Measurements from ENCODE around the gene GOLGA6L25.
"Not testable (repeated sequence)": the region's sequence is repeated elsewhere in the genome, so short reads cannot be mapped to it uniquely, and the experiment has no call there.

Gene GOLGA6L25, protein sequence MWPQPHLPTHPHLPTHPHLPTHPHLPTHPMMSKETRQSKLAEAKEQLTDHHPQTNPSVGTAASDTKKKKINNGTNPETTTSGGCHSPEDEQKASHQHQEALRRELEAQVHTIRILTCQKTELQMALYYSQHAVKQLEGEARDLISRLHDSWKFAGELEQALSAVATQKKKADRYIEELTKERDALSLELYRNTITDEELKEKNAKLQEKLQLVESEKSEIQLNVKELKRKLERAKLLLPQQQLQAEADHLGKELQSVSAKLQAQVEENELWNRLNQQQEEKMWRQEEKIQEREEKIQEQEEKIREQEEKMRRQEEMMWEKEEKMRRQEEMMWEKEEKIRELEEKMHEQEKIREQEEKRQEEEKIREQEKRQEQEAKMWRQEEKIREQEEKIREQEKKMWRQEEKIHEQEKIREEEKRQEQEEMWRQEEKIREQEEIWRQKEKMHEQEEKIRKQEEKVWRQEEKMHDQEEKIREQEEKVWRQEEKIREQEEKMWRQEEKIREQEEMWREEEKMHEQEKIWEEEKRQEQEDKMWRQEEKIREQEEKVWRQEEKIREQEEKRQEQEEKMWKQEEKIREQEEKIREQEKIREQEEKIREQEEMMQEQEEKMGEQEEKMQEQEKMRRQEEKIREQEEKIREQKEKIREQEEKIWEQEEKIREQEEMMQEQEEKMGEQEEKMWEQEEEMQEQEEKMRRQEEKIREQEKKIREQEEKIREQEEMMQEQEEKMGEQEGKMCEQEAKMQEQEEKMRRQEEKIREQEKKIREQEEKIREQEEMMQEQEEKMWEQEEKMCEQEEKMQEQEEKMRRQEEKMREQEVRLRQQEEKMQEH

DNA sequence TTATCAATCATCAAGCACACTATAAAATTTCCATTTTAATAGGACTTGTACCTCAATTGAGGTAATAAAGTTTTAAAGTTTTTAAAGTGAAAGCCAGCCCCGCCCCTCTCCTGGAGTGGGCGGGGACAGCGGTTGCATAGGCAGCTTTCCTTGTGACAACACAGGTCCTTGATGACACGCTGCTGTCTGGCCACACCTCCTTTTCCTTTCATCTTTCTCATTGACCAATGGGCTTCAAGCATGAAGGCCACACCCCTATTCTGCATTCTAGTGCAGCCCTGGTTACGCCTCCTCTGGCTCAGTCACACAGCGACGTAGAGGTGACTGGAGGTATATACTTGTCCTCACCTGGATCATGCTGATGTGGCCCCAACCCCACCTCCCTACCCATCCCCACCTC, at the start of gene GOLGA6L25:
GOLGA6L25 (plus strand) TSS at position 301 of the 400 bp plus-strand sequence; CDS start at position 362, 61 bp downstream.
- not testable (repeated sequence) for DNase-seq (ENCODE audit: low read depth in 4 of 4, low spot score in 1 of 4)

DNA sequence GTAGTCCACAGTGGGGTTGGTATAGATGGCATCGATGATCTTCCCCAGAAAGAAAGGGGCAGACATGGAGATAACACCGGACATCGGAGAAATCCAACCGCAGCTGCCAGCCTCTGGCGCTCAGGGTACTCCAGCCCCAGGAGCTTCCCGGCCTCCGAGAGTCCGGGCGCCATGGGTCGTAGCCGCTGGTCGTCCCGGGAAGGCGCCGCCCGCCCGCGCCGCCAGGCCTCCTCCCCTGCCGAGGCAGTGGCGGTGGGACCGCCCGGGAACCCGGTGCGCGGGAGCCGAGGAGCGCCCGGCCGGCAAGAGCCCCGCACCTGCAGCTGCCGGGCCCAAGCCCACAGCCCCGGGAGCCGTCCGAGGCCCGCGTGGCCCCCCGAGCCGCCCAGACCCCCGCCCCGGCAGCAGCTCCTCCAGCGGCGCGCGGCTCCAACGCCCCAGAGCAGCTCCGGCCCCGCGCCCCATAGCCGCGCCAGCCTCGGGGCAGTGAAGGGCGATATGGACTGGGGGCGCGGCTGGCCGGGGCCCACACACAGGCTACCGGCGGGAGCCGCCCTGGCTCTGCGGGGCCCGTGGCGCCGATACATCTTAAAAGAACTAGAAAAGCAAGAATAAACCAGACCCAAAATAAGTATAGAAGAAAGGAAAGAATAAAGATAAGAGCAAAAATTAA, 45.0 kb upstream of the GOLGA6L25 start:
- not testable (repeated sequence) for DNase-seq (ENCODE audit: low read depth in 4 of 4, low spot score in 1 of 4)

DNA sequence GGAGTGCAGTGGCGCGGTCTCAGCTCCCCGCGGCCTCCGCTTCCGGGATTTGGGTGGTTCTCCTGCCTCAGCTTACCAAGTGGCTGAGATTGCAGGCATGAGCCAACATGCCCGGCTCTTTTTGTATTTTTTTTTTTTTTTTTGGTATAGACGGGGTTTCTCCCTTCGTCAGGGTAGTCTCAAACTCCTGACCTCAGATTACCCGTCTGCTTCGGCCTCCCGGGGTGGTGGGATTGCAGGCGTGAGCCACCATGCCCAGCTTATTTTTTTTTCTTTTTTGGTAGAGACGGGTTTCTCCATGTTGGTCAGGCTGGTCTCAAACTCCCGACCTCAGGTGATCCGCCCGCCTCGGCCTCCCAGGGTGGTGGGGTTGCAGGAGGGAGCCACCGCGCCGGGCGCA, 39.2 kb upstream of the GOLGA6L25 start:
- not testable (repeated sequence) for DNase-seq (ENCODE audit: low read depth in 4 of 4, low spot score in 1 of 4)

DNA sequence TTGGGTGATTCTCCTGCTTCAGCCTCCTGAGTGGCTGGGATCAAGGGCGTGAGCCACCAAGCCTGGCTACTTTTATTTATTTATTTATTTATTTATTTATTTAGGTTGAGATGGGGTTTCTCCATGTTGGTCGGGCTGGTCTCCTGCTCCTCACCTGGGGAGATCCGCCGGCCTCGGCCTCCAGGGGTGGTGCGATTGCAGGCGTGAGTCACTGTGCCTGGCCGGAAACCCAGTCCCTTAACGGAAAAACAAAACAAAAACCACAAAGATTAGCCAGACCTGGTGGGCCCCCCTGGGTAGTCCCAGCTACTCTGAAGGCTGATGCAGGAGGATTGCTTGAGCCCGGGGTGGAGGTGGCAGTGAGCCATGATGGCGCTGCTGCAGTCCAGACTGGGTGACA, 38.2 kb upstream of the GOLGA6L25 start:
- not testable (repeated sequence) for DNase-seq (ENCODE audit: low read depth in 4 of 4, low spot score in 1 of 4)

DNA sequence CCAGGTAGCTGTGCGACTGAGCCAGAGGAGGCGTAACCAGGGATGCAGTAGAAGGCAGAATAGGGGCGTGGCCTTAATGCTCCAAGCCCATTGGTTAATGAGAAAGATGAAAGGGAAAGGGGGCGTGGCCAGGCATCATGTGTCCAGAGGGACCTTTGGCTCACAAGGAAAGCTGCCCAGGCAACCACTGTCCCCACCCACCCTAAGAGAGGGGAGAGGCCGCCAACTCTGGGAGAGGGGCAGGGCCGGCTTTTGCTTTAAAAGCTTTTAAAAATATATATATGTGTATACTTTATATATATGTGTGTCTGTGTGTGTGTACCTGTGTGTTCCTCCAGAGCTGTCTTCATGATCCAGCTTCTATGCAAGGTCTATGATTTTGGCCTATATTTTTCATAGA, 20.4 kb upstream of the GOLGA6L25 start, which contains the start of gene GOLGA8G:
GOLGA8G (minus strand) TSS at position 18 of the 400 bp plus-strand sequence. CDS start 62 bp downstream, outside the sequence.
- DNase-seq (ENCODE audit: low read depth in 4 of 4, low spot score in 1 of 4): not testable (repeated sequence)

DNA sequence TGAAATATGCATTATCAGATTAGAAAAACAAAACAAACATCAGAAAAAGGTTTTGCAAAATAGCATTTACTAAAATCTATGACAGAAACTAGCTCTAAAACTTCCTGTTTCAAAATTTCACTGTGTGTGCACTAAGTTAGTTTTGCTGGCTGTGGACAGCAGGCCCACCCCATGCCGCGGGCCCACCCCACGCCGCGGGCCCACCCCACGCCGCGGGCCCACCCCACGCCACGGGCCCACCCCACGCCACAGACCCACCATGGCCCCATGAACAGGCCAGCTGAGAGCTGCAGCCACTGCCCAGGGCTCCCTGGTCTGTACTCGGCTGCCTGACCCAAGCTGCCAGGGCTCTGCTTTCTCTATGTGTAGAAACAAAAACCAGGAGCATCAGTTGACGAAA, 20.0 kb downstream of the GOLGA6L25 start:
- not testable (repeated sequence) for DNase-seq (ENCODE audit: low read depth in 4 of 4, low spot score in 1 of 4)

DNA sequence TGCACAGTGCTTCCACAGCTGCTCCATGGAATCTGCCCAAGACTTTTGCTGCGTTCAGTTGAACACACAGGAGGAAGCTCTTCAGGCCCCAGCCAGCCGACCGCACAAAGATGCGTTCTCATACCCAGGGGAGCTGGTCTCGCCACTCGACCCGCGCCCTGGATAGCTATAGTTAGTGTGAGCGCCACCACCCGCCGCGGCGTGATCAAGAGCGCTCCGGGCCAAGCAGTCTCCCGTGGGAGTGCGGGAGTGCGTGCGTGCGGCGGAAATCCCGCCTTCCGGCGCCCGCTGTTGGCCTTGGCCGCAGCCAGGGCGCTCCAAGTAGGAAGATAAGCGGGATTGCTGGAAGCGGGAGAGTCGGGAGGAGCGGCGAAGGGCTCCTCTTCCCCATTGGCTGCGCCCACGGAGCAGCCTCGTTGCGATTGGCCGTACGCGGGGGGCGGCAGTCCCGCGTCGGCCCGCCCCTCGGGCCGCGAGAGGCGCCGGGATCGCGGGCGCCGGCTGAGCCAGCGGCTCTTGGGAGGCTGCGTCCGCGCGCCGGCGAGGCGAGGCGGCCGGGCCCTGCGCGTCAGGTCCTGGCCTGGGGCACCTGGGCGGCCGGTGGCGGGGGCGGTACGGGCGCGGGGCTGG, 35.7 kb downstream of the GOLGA6L25 start:
- DNase-seq (ENCODE audit: low read depth in 4 of 4, low spot score in 1 of 4): not testable (repeated sequence)

DNA sequence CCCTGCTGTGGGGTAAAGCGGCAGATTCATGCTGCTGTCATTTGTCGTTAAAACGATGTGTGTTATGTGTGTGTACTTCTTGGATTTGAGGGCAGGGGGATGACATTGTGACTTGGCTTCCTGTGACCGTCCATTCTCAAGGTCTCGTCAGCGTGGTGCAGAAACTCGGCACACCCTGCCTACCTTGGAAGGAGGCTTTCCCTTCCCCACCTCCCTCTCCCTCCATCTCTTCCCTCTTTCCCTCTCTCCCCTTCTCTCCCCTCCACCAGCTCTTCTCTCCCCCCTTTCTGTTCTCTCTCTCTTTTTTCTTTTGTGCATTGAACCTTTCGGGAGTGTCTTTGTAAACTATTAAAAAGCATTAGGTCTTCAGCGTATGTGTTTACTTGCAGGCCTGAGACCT, 36.4 kb downstream of the GOLGA6L25 start:
- not testable (repeated sequence) for DNase-seq (ENCODE audit: low read depth in 4 of 4, low spot score in 1 of 4)

DNA sequence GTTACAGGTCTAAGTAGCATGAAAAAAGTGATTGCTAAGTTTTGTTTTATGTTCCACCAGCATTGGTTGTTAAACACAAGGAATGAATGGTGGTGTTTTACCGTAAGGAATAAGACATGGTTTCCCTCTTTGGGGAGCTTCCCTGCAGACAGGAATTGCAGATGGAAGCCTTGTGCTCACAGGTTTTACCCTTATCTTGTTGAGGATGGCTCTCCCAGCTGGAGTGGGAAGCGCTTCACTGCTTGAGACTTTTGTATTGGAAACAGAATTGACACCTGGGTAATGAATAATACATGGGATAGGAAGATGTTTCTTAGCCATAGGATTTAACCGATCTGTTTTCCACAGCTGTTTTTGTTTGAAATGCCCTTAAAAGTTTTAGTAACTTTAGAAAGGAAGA, 39.0 kb downstream of the GOLGA6L25 start:
- DNase-seq (ENCODE audit: low read depth in 4 of 4, low spot score in 1 of 4): not testable (repeated sequence)

DNA sequence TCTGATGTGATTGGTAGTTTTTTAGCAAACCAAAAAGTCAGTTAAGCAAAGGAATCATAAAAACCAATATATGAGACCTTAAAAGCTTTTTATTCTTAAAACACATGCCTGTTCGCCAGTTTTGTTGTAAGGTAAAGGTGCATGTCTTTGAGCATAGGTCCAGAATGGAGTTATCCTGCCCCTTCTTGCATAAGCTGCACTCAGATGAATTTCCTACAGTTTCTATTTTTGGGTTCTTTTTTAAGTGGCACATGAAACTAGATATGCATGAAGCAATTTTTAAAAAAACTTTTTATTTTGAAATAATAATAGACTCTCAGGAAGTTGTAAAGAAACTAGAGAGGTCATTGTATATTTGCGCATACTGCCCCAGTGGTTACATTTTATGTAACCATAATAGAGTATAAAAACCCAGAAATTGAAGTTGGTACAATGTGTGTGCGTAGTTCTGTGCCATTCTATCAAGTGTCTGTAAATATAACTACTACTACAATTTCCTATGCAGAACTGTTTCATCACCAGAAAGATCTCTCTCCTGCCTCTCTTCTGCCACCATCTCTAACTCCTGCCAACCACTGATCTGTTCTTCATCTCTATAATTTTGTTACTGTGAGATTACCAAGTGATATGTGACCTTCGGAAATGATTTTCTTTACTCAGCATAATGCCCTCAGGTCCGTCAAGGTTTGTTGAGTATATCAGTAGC, 40.2 kb downstream of the GOLGA6L25 start:
- not testable (repeated sequence) for DNase-seq (ENCODE audit: low read depth in 4 of 4, low spot score in 1 of 4)

DNA sequence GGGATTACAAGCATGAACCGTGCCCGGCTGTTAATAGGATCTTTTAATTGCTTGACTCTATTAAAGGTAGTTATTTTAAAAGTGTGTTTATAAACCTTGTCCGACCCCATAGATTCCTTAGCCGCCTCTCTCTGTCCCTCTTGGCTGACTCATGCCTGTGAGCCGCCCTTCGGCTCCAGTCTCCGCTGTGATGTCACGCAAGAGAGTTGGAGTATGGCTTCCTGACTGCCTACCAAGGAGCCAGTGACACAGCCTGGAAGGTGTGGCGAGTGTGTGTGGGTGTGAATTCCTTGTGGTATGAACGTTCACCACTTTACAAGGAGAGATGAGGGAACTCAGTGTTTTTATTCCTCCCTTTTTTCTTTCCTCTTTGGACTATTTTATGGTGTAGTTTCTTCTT, 44.1 kb downstream of the GOLGA6L25 start:
- DNase-seq (ENCODE audit: low read depth in 4 of 4, low spot score in 1 of 4): not testable (repeated sequence)

DNA sequence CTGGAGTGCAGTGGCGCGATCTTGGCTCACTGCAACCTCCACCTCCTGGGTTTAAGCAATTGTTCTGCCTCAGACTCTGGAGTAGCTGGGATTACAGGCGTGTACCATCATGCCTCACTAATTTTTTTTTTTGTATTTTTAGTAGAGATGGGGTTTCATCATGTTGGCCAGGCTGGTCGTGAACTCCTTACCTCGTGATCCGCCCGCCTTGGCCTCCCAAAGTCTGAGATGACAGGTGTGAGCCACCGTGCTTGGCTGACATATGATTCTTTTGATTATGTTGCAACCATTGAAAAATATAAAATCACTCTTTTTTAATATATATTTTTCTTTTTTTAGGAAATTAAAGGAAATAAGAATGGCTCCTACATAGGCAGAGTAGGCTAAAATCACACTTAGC, 44.8 kb downstream of the GOLGA6L25 start:
- DNase-seq (ENCODE audit: low read depth in 4 of 4, low spot score in 1 of 4): not testable (repeated sequence)

DNA sequence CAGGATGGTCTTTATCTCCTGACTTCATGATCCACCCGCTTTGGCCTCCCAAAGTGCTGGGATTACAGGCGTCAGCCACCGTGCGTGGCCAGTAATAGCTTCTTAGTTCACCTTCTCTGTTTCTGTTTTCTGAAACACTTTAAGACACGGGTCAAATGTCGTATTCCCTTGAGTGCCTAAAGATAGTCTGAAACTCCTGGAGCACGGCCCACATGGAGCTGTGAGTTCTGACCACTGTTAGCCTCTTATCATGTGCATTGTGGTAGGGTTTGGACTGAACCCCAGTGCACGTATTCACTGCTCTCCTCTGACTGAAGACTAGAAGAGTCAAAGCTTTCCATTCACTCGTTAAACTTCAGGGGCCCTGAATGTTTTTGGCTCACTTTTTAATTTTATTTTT, 48.8 kb downstream of the GOLGA6L25 start:
- DNase-seq (ENCODE audit: low read depth in 4 of 4, low spot score in 1 of 4): not testable (repeated sequence)
